PFSK-1 (cell line): Measurements from ENCODE around the gene CLASP2.

Experiments used
- POLR2AphosphoS5 ChIP-seq: IDR thresholded peaks from 2 replicates; pipeline ENCODE4 v1.6.1; 2012; ENCODE audit warnings: low read depth, mild to moderate bottlenecking, control low read depth, low read length, moderate library complexity
- REST ChIP-seq, 2 experiments: IDR thresholded peaks; 2 replicates each; pipeline versions ENCODE4 v1.6.1 to v1.8.0; 2011 to 2012; ENCODE audit warnings: low read depth in 2 of 2, low read length in 2 of 2, control low read depth in 1 of 2, inconsistent platforms in 1 of 2, mild to moderate bottlenecking in 1 of 2, moderate library complexity in 1 of 2; ENCODE audit not compliant: insufficient read depth in 1 of 2
- TAF1 ChIP-seq: IDR thresholded peaks from 2 replicates; pipeline ENCODE4 v1.6.1; 2012; ENCODE audit warnings: low read length, control low read depth, borderline replicate concordance; ENCODE audit not compliant: insufficient read depth

- TF ChIP-seq POLR2AphosphoS5, result no peak
- TF ChIP-seq TAF1, result no peak
- TF ChIP-seq REST (IDR thresholded peaks at IDR 0.05; ENCODE audit: insufficient read depth in 1 of 2, low read depth in 2 of 2, low read length in 2 of 2), result no peak
These were observed 259.6 kb downstream of the CLASP2 start for GRCh38 chr3:33458446-33458845.
